Muscle of back (tissue), 11 donors: ENCODE data around the gene TFF1. TPM values are rescaled to one million over a fixed set of nuclear protein-coding genes. Genes with fewer than 3 reads are reported as not detected.

ENCODE experiments used
- DNase-seq, 3 donors: peaks; one replicate each; pipeline versions ENCODE4 v3.0.0 to v3.0.0-alpha.2; 2013
- polyA plus RNA-seq, 10 donors: library from polyadenylated mRNA; unstranded; fragments of 120-200 nt; gene quantifications; one replicate each; pipeline ENCODE4 v1.2.1, GENCODE V29; 2013; ENCODE audit not compliant: insufficient read length in 10 of 10

Gene TFF1
- polyA plus RNA-seq, 10 donors = 0.48 to 0.53 TPM; not detected in 8

GRCh38 chr21:42398436-42399028, 32.2 kb upstream of the TFF1 start:
- DNase-seq = no peak

DNA sequence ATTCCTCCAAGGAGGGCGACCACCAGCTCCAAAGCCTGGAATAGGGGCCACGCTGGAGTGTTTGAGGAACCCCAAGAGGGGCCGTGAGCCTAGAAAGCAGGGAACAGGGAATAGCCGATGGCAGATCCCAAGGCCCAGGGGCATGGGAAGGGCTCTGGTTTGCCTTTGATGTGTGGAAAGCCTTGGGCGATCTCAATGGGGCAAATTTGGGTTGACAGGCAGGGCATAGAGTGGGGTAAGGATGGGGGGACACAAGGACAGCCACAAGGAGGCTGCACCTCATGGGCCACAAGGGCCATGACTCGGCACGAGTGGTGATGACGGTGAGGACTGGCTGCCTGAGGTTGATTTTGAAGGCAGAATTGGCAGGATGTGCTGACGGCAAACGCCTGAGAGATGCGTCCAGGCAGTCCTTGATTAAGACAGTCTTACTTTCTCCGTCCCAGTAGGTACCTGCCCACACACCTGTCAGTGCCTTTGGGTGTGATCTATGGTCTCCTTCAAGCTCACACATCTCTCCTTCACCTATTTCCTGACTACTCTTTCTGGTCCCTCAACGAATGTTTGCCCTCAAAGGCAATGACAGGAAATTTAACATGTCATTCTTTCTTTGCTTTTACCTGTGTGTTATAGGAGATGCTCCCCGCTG, 31.5 kb upstream of the TFF1 start:
- no peak for DNase-seq

GRCh38 chr21:42396799-42397745, 30.7 kb upstream of the TFF1 start:
- no peak for DNase-seq

DNA sequence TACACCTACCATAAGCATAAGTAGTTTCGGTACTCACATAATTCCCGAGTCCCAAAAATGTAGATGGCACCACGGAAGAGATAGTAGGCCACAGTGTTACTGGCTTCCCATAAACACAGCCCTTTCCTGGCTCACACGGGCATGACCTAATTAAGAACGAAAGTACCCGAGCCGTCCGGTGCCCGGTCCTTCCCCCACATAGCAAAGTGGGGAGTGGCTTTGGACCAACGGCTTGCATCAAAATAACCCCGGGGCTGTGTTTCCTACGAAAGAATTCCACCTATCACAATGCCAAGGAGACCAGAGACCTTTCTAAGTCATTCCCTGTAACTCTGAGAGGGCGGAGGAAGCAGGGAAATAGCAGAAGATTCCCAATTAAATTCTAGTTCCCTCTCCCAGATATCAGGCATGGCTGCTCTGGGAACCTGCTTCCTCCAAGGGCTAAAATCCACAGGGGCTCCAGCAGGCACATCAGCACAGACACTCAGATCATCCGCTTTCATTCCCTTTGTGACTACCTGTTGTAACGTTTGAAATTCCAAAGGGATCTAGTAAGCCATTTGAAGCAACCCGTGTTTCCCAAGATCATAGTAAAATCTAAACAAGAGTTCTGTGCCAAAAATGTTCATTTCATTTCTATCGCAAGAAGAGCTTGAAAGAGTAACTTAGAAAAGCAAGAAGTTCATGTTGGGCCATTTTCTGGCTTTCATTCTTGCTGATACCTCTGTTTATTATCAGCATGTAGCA, 29.7 kb upstream of the TFF1 start, which contains the start of gene TMPRSS3:
Gene TMPRSS3 (minus strand): TSS at position 148 of the 747 bp plus-strand sequence. CDS start 635 bp downstream, outside the sequence.
- no peak for DNase-seq

GRCh38 chr21:42395302-42395701, 29.0 kb upstream of the TFF1 start:
- no peak for DNase-seq

DNA sequence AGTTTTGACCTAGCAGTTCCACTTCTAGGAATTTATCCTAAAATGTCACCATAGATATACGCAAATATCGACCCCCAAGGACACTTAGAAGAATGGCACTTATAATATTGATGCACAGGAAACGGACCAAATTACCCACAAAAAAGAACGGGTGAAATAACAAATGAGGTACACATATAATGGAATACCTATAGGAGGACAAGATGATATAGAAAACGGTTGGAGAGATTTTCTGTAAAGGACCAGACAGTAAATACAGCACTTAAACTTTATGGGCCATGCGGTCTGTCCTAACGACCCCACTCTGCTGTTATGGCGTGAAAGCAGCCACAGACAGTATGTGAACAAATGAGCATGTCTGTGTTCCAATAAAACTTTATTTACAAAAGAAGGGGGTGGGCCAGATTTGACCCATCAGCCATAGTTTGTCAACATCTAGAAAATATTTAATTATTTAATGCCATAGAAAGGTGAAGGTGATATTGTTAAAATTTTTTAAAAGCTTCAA, 27.2 kb upstream of the TFF1 start:
- DNase-seq = no peak

- no peak for DNase-seq
Measured at GRCh38 chr21:42392731-42393442, 26.6 kb upstream of the TFF1 start.

DNA sequence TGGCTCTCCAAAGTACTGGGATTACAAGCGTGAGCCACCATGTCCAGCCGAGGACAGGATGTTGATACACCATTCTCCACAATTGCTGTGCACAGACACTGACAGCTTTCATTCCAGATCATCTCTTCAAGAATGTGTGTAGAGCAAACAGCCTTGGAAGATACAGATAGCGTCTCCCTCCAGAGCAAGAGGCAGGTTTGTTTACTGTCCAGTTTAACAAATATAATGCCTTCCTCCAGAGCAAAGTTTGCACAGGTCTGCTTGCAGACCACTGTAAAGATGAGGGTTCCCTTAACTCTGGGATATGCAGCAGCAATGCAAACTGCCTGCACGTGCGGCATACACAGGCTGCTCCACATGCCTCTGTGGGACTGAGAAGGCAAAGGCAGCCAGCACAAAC, 25.0 kb upstream of the TFF1 start:
- no peak for DNase-seq

DNA sequence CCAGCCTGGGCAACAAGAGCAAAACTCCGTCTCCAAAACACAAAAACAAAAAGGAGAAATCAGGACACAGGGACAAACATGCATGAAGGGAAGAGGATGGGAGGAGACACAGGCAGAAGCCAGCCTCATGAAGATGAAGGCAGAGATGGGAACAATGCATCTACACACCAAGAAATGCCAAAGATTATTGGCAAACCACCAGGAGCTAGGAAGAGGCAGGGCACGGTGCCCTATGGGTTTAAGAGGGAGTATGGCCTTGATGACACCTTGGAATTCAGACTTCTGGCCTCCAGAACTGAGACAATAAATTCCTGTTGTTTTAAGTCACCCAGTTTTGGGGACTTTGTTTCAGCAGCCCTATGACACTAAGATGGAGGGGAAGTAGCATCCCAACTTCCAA, 24.4 kb upstream of the TFF1 start:
- DNase-seq = no peak

GRCh38 chr21:42390193-42390592, 23.9 kb upstream of the TFF1 start:
- no peak for DNase-seq

DNA sequence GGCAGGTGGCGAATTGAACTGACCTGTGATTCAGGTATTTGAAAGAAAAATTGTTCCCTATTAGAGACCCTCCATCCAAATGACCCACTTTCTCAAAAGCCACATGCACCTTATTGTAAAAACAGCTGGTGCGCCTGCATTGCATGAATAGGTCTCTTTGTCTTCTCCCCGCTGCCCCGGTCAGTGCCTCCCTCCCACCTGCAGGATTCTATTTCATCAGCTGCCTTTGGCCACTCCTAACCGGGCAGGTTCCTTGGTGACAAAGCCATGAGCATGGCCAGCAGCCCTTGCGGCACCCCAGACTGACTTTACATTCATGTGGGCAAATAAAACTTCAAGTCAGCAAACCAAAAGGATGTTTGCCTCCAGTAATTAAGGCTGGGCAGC, 23.1 kb upstream of the TFF1 start:
- no peak for DNase-seq

- DNase-seq = no peak
Measured at GRCh38 chr21:42388740-42389448, 22.6 kb upstream of the TFF1 start.

- DNase-seq = no peak
Measured at GRCh38 chr21:42387843-42388340, 21.6 kb upstream of the TFF1 start.

- DNase-seq = no peak
Measured at GRCh38 chr21:42387164-42387563, 20.8 kb upstream of the TFF1 start.

GRCh38 chr21:42386034-42386591, 19.8 kb upstream of the TFF1 start:
- DNase-seq = no peak

GRCh38 chr21:42385619-42386018, 19.3 kb upstream of the TFF1 start:
- DNase-seq = no peak

DNA sequence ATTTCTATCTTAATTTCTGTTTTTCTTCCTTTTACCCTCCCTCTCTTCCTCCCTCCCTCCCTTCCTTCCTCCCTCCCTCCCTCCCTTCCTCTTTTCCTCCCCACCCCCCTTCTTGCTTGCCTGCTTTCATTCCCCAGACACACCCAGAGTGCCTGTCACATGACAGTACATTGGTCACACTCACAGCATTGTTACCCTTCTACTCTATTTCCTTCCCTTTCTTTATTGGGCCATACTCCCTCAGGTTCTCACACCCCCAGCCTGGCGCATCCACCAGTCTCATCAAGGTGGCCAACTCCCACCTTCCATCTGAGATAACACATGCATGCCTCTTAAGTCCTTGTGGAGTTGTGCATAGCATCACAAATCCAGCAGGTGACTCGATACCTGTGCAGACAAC, 18.7 kb upstream of the TFF1 start:
- DNase-seq = no peak

DNA sequence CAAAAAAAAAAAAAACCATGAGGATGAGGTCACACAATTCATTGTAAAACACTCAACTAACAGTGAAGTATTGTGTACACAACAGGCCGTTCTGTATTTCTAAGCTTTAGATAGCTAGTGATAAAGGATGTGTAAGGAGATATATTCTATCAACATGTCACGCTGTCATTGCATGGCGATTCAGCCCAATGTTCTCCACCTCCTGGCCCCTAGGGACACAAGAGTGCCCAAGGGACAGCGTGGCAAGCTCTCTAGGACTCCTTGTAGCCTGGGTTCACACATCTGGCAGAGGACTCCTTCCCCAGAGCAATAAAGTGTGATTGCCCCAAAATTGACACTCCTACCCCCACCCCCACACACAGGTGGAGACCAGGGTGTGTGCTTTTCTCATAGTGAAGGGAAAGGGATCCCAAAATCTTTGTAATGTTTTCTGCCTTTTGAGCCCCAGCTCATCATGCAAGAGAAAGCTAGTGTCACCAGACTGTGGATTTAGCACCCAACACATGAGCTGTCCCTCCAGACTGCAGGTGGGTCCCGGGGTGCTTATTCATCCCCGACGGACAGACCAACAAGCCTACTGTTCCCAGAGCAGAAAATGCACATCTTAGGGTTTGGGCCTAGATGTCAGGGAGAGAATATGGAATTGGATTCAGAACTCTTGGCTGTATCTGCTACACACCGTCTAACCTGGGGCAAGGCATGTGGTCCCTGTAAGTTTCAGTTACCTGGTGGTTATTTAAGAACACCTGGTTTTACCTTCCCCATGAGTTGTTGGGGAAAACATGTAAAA, 18.0 kb upstream of the TFF1 start:
- DNase-seq = no peak

DNA sequence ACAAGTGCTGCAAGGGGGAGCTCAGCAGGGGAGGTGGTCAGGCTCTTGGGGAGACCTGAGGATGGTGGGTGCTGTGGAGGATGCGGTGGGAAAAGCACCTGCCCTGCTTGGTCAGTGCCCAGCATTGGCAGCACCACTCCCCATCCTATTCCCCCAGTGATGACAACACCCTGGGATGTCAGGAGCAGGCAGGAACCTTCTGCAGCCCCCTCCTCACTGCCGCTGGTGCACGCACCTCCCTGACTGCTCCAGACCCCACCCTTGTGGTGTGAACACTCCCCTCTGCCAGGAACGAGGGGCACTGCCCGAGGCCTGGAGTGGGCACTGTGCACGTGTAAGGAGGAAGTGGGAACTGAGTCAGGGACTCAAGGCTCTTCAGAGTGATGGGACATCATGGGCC, 17.0 kb upstream of the TFF1 start:
- no peak for DNase-seq
